Panc1 (cell line): Measurements from ENCODE around the gene RPUSD1. TPM values are rescaled to one million over a fixed set of nuclear protein-coding genes. Genes with fewer than 3 reads are reported as not detected.
"Not testable (repeated sequence)": the region's sequence is repeated elsewhere in the genome, so short reads cannot be mapped to it uniquely, and the experiment has no call there.

Experiments used
- ATAC-seq: fragments of 200-7000 bp; cut with Tn5 transposase; 2 replicates; pipeline ENCODE4 v1.9.1; 2020; ENCODE audit warnings: mild to moderate bottlenecking, moderate library complexity
- Bru-seq: library from RNA; stranded (reverse); fragments of 400-500 nt; gene quantifications from one replicate; lab custom pipeline; 2021; lab: Mats Ljungman, UMichigan
- BruChase-seq, 2 experiments: library from RNA; stranded (reverse); fragments of 400-500 nt; gene quantifications; one replicate each; lab custom pipeline; 2021; lab: Mats Ljungman, UMichigan
- BruUV-seq: library from RNA; stranded (reverse); fragments of 400-500 nt; replicated peaks from 2 replicates; lab custom pipeline; 2021; lab: Mats Ljungman, UMichigan
- CTCF ChIA-PET: fragments of 300-600 bp; sonication (Branson Sonifier 250); formaldehyde crosslinking; loops from one replicate; lab custom pipeline; 2022; ENCODE audit warnings: antibody characterized with exemption; lab: Charles Lee
- POLR2A ChIA-PET: fragments of 300-600 bp; sonication (Branson Sonifier 250); formaldehyde crosslinking; loops from one replicate; lab custom pipeline; 2022; ENCODE audit warnings: antibody characterized with exemption; lab: Charles Lee
- DNase-seq: peaks from one replicate; pipeline ENCODE4 v3.0.0-alpha.2; 2010; ENCODE audit warnings: low read depth, low spot score
- H3K27ac ChIP-seq: 2 replicates; pipeline ENCODE4 v1.5.1; 2011; ENCODE audit warnings: mild to moderate bottlenecking, low read length, inconsistent platforms
- H3K27me3 ChIP-seq: fragments of 200-500 bp; sonication (Bioruptor generic); 2 replicates; pipeline ENCODE4 v1.6.0; 2014; ENCODE audit warnings: low read length, inconsistent platforms; ENCODE audit not compliant: control insufficient read depth, insufficient read depth
- H3K36me3 ChIP-seq: fragments of 200-500 bp; sonication (Bioruptor generic); 2 replicates; pipeline ENCODE4 v1.5.1; 2014; ENCODE audit warnings: inconsistent platforms, mild to moderate bottlenecking, low read length, moderate library complexity; ENCODE audit not compliant: control insufficient read depth, insufficient read depth
- H3K4me1 ChIP-seq: 2 replicates; pipeline ENCODE4 v1.5.1; 2011; ENCODE audit warnings: inconsistent platforms, mild to moderate bottlenecking, low read length, moderate library complexity; ENCODE audit not compliant: control insufficient read depth, insufficient read depth
- H3K4me3 ChIP-seq, 2 experiments: 2 replicates each; pipeline ENCODE4 v1.5.1; 2011 to 2012; ENCODE audit warnings: low read depth in 2 of 2, low read length in 2 of 2, mild to moderate bottlenecking in 2 of 2, inconsistent platforms in 1 of 2, moderate library complexity in 1 of 2
- H3K9me3 ChIP-seq: fragments of 200-500 bp; sonication (Bioruptor generic); 2 replicates; pipeline ENCODE4 v1.5.1; 2014; ENCODE audit warnings: low read depth, mild to moderate bottlenecking, inconsistent platforms, low read length, moderate library complexity; ENCODE audit not compliant: control insufficient read depth, insufficient read depth
- POLR2AphosphoS5 ChIP-seq: IDR thresholded peaks from 2 replicates; pipeline ENCODE4 v1.6.1; 2012; ENCODE audit warnings: mild to moderate bottlenecking, low read depth, low read length, moderate library complexity
- SIN3A ChIP-seq: IDR thresholded peaks from 2 replicates; pipeline ENCODE4 v1.6.1; 2012; ENCODE audit warnings: low read depth, mild to moderate bottlenecking, low read length, moderate library complexity, borderline replicate concordance; ENCODE audit not compliant: insufficient read depth
- TCF7L2 ChIP-seq: IDR thresholded peaks from 2 replicates; pipeline ENCODE4 v1.6.1; 2011; ENCODE audit warnings: mild to moderate bottlenecking, low read depth, low read length, inconsistent platforms
- in situ Hi-C: cut with HindIII; loops from 2 replicates; pipeline ENCODE4 v1.10.0; 2016; ENCODE audit warnings: low sequenced_read_pairs, low pct_unique_long_range_greater_than_20kb
- intact Hi-C: fragments of 100-400 bp; cut with micrococcal nuclease; formaldehyde crosslinking; loops from one replicate; pipeline ENCODE4 v1.10.0; 2022; ENCODE audit not compliant: unreplicated experiment
- long read RNA-seq: library from polyadenylated mRNA; unstranded; transcript quantifications from one replicate; pipeline ENCODE4 v2.0.0, GENCODE V29; 2021; ENCODE audit not compliant: unreplicated experiment
- polyA plus RNA-seq: library from polyadenylated mRNA; unstranded; fragments of >200 nt; gene quantifications from one replicate; pipeline ENCODE4 v1.2.1, GENCODE V29; 2012; ENCODE audit warnings: missing spikeins; ENCODE audit not compliant: insufficient read length
- total RNA-seq: library from RNA; stranded (reverse); gene quantifications from one replicate; pipeline ENCODE4 v1.2.1, GENCODE V29; 2021; ENCODE audit not compliant: unreplicated experiment
- TF ChIP-seq, protein P1 (sequence below), 2 experiments: IDR thresholded peaks; 2 replicates each; pipeline ENCODE4 v1.6.1; 2011 to 2012; ENCODE audit warnings: low read depth in 2 of 2, control low read depth in 1 of 2, low read length in 1 of 2, mild to moderate bottlenecking in 1 of 2, moderate library complexity in 1 of 2; ENCODE audit not compliant: insufficient read depth in 1 of 2
- TF ChIP-seq, protein P2 (sequence below): fragments of 450-650 bp; IDR thresholded peaks from 2 replicates; pipeline ENCODE4 v1.5.1; 2017; ENCODE audit warnings: mild to moderate bottlenecking

Gene RPUSD1, protein sequence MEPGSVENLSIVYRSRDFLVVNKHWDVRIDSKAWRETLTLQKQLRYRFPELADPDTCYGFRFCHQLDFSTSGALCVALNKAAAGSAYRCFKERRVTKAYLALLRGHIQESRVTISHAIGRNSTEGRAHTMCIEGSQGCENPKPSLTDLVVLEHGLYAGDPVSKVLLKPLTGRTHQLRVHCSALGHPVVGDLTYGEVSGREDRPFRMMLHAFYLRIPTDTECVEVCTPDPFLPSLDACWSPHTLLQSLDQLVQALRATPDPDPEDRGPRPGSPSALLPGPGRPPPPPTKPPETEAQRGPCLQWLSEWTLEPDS
- total RNA-seq (61.1 TPM), Bru-seq, nascent RNA (percentile 49 among the genes with signal in this experiment), BruChase-seq, experiment 1, labeled RNA remaining after a 2-hour chase (percentile 65 among the genes with signal in this experiment), BruChase-seq, experiment 2, labeled RNA remaining after a 6-hour chase (percentile 80 among the genes with signal in this experiment)
- 60.8 TPM for polyA plus RNA-seq
- long read RNA-seq, transcript RPUSD1-208 (5 exons, 1,835 nt) = minor isoform, 15 of 120 reads
- long read RNA-seq, transcript RPUSD1-201 (6 exons, 2,050 nt) = major isoform, 34 of 120 reads
- long read RNA-seq, transcript RPUSD1-207 (5 exons, 1,918 nt) = minor isoform, 11 of 120 reads
- long read RNA-seq, partial matches to known transcripts = 10 of 120 reads
- long read RNA-seq, other reads (novel, unspliced or antisense) = 45 of 120 reads

DNA sequence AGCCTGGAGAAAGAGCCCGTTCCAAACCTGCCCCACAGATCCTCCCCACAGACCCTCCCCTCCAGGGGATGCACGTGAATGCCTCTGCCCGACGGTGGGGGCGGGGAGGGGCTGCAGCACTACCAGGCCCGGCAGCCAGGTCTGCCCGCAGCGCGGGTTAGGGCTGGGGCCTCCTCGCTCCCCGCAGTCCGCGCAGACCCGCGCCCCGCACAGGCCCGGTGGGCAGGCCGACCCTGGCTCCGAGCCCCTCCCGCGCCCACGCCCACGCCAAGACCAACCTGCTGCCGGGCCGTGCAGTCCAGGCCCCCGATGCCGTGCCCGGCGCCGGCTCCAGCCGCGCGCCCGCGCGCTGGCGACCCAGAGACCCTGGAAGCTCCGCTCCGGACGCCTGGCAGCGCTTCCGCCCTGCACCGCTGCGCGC is at the start of gene RPUSD1:
Gene RPUSD1 (minus strand): TSS at position 404 of the 421 bp plus-strand sequence. CDS start 644 bp downstream, outside the sequence.
- peaks cover 4% of the 10 kb centered on the region for H3K4me1 ChIP-seq
- no TSS peak for BruUV-seq
- TF ChIP-seq, protein P1, sequence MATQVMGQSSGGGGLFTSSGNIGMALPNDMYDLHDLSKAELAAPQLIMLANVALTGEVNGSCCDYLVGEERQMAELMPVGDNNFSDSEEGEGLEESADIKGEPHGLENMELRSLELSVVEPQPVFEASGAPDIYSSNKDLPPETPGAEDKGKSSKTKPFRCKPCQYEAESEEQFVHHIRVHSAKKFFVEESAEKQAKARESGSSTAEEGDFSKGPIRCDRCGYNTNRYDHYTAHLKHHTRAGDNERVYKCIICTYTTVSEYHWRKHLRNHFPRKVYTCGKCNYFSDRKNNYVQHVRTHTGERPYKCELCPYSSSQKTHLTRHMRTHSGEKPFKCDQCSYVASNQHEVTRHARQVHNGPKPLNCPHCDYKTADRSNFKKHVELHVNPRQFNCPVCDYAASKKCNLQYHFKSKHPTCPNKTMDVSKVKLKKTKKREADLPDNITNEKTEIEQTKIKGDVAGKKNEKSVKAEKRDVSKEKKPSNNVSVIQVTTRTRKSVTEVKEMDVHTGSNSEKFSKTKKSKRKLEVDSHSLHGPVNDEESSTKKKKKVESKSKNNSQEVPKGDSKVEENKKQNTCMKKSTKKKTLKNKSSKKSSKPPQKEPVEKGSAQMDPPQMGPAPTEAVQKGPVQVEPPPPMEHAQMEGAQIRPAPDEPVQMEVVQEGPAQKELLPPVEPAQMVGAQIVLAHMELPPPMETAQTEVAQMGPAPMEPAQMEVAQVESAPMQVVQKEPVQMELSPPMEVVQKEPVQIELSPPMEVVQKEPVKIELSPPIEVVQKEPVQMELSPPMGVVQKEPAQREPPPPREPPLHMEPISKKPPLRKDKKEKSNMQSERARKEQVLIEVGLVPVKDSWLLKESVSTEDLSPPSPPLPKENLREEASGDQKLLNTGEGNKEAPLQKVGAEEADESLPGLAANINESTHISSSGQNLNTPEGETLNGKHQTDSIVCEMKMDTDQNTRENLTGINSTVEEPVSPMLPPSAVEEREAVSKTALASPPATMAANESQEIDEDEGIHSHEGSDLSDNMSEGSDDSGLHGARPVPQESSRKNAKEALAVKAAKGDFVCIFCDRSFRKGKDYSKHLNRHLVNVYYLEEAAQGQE (IDR thresholded peaks at IDR 0.05; ENCODE audit: insufficient read depth in 1 of 2, low read depth in 2 of 2, low read length in 1 of 2) = no peak
- TF ChIP-seq POLR2AphosphoS5 (no peak), SIN3A (no peak), TCF7L2 (no peak)
- TF ChIP-seq, protein P2, sequence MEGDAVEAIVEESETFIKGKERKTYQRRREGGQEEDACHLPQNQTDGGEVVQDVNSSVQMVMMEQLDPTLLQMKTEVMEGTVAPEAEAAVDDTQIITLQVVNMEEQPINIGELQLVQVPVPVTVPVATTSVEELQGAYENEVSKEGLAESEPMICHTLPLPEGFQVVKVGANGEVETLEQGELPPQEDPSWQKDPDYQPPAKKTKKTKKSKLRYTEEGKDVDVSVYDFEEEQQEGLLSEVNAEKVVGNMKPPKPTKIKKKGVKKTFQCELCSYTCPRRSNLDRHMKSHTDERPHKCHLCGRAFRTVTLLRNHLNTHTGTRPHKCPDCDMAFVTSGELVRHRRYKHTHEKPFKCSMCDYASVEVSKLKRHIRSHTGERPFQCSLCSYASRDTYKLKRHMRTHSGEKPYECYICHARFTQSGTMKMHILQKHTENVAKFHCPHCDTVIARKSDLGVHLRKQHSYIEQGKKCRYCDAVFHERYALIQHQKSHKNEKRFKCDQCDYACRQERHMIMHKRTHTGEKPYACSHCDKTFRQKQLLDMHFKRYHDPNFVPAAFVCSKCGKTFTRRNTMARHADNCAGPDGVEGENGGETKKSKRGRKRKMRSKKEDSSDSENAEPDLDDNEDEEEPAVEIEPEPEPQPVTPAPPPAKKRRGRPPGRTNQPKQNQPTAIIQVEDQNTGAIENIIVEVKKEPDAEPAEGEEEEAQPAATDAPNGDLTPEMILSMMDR = no peak
- intact Hi-C loops = loop anchor here (5.0 kb wide), 1 partner anchor 46 kb away; the partner anchor contains the start of gene CIAO3
- no peaks in the 10 kb centered on the region for H3K27me3 ChIP-seq
- H3K9me3 ChIP-seq = no peaks in the 10 kb centered on the region
- DNase-seq = no peak
- in situ Hi-C loops = no loop called here
- ATAC-seq = peak; percentile 26
- ChIA-PET CTCF (no interaction called here), POLR2A (interaction anchor here (0.6 kb wide), 1 partner anchor 39 kb away, joined by 3 read pairs; no protein-coding TSS in a partner anchor)
- H3K4me3 ChIP-seq = peak within 1 kb of the TSS; percentile 72 to 89
- H3K36me3 ChIP-seq = peaks cover 5% of the 10 kb centered on the region
- H3K27ac ChIP-seq = peak within 1 kb of the TSS; percentile 79

DNA sequence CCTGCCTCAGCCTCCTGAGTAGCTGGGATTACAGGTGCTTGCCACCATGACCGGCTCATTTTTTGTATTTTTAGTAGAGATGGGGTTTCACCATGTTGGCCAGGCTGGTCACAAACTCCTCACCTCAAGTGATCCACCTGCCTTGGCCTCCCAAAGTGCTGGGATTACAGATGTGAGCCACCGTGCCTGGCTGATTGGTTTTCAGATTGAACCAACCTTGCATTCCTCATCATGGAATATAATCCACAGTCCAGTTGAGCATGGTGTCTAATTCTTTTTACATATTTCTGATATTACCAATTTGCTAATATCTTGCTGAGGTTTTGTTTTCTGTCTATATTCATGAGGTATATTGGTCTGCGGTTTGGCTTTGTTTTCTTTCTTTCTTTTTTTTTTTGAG is 48.6 kb upstream of the RPUSD1 start:
- CTCF ChIA-PET, POLR2A ChIA-PET, H3K27me3 ChIP-seq: not testable (repeated sequence)

More for the DNA sequence above, 48.6 kb upstream of the RPUSD1 start:
- DNase-seq, H3K4me3 ChIP-seq, intact Hi-C loops, H3K4me1 ChIP-seq, ATAC-seq, in situ Hi-C loops, H3K36me3 ChIP-seq, H3K27ac ChIP-seq, BruUV-seq, H3K9me3 ChIP-seq: not testable (repeated sequence)
